HG02571 (cell line): ENCODE data around the gene HAX1.
"Not testable (repeated sequence)": the region's sequence is repeated elsewhere in the genome, so short reads cannot be mapped to it uniquely, and the experiment has no call there.

Experiments
- ATAC-seq: cut with Tn5 transposase; IDR thresholded peaks from one replicate; pipeline ENCODE4 v1.9.1; 2021; ENCODE audit warnings: mild to moderate bottlenecking, moderate library complexity; ENCODE audit not compliant: unreplicated experiment

Gene HAX1

GRCh38 chr1:154272217-154272998 is at the start of gene HAX1:
HAX1 (plus strand) TSS chr1:154272629; CDS start chr1:154272724, 95 bp downstream.
- ATAC-seq, result peak; percentile 80

- ATAC-seq, result no peak
Observed at GRCh38 chr1:154222918-154223317, 49.5 kb upstream of the HAX1 start.

DNA sequence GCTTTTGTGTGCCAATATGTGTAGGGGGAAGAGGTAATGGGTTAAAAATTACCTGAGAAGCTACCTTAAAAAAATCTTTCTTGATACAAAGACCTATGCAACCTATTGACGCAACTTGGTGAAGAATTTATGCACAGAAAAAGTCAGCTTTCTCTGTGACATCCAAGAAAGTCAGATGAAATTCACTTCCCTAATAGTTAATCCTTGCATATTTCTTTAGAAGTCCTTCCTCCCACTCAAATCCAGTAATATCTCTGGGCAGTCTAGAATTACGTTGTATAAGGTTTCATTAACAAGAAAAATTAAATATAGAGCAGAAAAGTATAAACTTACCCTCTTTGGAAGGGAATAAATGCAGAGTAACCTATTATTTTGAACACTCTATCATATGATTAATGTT is 48.8 kb upstream of the HAX1 start:
- no peak for ATAC-seq

DNA sequence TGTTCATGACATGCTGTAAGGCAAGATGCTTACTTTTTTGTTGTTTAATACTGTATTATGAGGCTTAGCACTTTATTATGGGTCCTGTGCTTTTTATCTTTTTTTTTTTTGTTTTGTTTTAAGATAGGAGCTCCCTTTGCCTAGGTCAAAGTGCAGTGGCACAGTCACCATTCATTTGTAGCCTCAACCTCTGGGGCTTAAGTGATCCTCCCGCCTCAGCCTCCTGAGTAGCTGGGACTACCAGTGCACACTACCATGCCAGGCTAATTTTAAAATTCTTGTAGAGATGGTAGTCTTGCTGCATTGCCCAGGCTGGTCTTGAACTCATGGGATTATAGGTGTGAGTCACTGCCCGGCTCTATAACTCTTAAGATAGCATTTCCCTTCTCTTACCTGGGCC is 47.1 kb upstream of the HAX1 start:
- no peak for ATAC-seq

DNA sequence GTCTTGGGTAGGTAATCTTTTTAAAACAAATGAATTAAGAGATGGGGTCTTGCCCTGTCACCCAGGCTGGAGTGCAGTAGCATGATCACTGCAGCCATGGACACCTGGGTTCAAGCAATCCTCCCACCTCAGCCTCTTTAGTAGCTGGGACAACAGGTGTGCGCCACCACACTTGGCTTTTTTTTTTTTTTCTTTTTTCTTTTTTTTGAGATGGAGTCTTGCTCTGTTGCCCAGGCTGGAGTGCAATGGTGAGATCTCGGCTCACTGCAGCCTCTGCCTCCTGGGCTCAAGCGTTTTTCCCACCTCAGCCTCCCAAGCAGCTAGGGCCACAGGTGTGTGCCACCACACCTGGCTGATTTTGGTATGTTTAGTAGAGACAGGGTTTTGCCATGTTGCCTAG is 41.3 kb upstream of the HAX1 start:
- ATAC-seq, result not testable (repeated sequence)

- not testable (repeated sequence) for ATAC-seq
Observed at GRCh38 chr1:154233127-154233526, 39.3 kb upstream of the HAX1 start.

- no peak for ATAC-seq
Observed at GRCh38 chr1:154236855-154237254, 35.6 kb upstream of the HAX1 start.

DNA sequence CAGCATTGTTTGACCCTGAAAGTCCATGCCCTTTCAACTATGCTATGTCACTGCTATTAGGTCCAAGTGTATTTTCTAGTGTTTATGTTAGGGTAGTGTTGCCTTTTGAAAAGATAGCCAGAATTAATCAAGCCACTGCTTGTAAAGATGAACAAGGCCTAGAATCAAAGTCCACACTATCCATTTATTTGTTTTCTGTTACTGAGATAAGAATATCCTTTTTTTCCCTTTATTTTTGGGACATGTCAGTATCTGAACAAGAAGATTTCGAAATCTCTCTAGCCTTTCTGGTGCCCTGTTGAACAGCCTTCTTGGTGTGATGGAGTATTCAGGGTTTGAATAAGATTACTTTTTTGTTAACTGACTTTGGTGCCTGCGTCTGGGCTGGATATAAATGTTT is 35.0 kb upstream of the HAX1 start:
- no peak for ATAC-seq

DNA sequence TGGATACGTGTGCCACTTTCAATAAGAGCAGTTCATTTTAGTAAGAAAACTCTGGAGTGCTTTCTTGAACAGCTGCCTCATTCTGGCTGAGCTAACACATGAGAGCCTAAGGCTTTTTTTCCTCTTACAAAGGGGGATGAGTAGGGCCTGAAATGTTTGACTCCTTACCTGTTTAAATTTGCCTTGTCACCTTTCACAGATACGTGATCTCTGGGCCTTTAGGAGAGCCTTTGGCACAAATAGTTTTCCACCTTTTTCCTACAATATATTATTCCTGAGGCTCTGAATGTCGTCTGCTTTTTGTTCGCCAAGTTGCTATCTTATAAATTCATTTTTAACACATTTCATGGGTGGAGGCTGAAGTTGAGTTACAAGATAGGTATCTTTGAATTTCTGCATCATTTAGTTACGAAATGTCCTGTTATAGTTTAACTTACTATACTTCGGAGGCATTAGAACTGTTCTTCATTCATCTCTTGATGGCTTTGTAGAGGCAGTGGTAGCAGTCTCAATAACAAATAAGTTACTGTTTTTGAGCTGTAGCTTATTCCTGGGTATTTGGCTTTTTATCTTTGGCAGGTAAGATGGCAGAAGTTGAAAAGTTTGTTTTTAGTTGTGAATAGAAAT is 34.4 kb upstream of the HAX1 start:
- no peak for ATAC-seq

DNA sequence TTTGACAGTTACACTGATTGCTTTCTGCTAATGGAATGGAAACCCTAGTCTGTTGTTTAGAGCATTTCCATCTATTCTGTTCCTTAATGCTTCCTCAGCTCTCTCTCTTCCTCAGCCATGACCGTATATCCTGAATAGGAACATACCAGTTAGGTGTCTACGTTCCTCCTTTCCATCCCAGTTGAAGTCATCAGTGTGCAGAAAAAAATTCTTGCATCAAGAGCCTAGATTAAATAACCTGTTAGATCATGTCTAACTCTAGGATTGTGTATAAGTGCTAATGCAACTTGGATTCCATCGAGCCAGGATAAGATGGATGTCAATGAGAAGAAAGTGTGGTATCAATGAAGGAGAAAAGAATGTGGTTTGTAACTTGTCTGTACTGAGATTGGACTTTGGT is 32.9 kb upstream of the HAX1 start:
- ATAC-seq, result no peak

DNA sequence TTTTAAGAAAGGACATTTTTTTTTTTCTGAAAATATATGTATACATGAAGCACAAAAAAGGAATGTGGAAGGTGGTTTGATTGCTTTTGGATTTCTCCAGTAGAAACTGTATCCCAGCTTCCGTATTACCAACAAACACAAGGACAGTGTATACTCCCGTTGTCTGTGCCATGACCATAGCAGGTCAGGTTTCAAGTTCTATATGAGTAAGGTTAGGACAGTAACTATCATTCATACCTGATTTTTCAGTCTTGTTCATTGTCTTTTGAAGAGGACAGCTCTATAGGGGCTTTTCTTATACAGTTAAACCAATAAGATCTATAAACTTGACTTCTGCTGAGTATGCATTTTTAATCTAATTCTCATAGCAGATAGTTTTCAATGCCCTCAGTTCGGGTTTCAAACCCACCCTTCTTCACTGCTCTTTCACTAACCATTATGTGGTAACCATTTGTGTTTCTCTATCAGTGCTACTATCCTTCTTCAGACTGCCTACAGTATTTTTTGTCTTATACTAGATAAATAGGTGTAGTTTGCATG is 32.1 kb upstream of the HAX1 start:
- no peak for ATAC-seq

- no peak for ATAC-seq
Observed at GRCh38 chr1:154241703-154242351, 30.6 kb upstream of the HAX1 start.

GRCh38 chr1:154253671-154254070 is 18.8 kb upstream of the HAX1 start:
- ATAC-seq, result no peak

DNA sequence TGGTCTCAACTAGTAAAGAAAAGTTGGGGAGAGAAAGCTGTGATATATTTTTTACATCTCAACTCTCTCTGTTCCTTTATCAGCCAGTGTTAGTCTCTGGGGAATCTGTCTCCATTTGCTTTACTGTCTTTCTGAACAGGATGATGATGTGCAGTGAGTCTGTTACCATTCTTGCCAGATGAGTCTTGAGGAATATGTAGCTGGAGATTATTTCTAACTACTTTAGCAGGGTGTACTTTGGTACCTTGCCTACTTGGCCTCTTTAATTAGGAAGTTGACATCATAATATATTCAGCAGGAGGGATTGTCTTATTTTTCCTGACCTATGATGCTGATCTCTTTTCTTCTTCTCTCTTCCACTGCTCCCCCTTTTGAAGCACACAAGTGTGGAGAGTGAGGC is 15.7 kb upstream of the HAX1 start:
- no peak for ATAC-seq

GRCh38 chr1:154258784-154259183 is 13.6 kb upstream of the HAX1 start:
- no peak for ATAC-seq

- no peak for ATAC-seq
Observed at GRCh38 chr1:154260127-154260526, 12.3 kb upstream of the HAX1 start.

DNA sequence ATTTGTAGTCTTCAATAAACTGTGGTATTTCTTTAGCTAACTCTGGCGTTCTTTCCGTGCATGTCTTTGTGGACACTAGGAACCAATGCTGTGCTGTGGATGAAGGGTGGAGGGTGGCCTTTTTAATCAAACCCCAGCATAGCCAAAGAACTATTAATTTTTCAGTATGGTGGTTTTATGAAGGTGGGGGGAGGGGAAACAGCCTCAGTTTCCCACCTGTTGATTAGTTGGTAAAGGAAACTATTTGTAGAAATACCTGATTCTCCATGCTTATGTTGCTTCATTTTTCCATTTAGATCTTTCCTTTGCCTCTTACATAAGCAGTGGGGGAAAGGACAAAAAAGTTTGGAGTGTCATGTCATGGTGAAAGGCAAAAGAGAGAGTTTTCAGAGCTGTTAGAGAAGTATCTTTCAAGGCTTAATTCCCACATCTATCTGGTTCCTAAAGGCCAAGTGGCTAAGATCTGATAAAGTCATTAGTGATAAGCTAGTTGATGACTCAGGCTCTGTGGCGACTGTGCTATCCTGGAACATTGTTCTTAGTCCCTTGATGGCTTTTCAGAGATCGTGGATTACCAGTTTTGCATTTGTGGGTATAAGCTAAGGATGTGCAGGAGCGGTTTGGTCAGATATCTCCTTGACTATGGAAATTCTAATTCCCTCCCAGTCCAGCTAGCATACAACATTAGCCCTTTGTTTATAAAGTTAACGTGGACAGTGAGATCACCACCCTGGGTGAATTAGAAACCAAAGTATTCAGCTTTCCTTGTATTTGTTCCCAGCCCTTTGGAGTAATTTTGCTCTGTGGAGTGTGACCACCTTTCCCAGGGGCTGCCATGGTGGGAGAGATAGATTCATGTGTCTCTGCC is 8.7 kb upstream of the HAX1 start:
- no peak for ATAC-seq

DNA sequence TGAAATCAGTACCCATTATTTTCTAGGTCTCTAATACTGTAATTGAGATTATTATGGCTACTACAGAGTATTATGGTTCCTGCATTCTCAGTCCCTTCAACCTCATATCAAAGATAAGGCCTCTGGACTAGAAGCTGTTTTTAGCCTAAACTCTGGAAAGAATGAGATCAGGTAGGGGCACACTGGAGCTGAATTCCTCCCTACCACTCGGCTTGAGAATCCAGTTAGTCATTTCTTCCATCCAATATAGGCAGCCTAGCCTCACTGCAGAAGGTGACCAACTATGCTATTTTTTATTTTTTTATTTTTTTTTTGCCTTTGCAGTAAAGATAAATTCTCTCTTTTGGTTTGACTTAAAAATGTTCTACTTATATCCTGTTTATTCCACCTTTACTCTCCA is 8.0 kb upstream of the HAX1 start:
- no peak for ATAC-seq

- ATAC-seq, result no peak
Observed at GRCh38 chr1:154265586-154265985, 6.8 kb upstream of the HAX1 start.

DNA sequence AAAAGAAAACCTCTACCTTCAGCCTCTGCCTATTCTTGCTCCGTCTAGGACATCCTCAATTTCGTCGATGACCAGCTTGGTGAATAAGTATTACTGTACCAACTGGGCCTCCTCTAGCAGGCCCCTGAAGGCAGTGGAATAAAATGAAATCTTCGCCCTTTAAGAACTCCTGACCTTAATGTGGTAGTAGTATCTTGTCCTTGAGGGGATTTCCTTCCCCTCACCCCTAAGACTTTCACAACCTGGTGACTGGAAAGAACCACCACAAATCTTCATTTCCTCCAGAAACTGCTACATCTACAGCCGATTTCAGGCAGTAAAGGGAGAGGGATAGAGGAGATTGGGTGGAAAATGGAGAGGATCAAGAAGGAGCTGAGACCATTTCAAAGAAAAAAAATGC is 1.6 kb upstream of the HAX1 start:
- no peak for ATAC-seq

GRCh38 chr1:154272999-154273563 is 652 bp downstream of the HAX1 start:
- ATAC-seq, result no peak
